Naive thymus-derived CD8-positive, alpha-beta T cell (primary cell): ENCODE data around the gene CALCR. TPM values are rescaled to one million over a fixed set of nuclear protein-coding genes. Genes with fewer than 3 reads are reported as not detected.
"Not testable (repeated sequence)": the region's sequence is repeated elsewhere in the genome, so short reads cannot be mapped to it uniquely, and the experiment has no call there.

ENCODE experiments used
- ATAC-seq, 2 donors: fragments of 150-1000 bp; cut with Tn5 transposase in 1 of 2; sonication (Bioruptor Pico), chemical (Tn5 transposase) in 1 of 2; 1 replicate in 1 of 2; 2 replicates in 1 of 2; pipeline ENCODE4 v1.10.0; 2021; ENCODE audit warnings: mild to moderate bottlenecking in 2 of 2, moderate library complexity in 2 of 2
- POLR2A ChIA-PET: fragments of 350-600 bp; sonication (Branson Sonifier 250); formaldehyde crosslinking; loops from one replicate; lab custom pipeline; 2021; ENCODE audit warnings: antibody characterized with exemption; lab: Charles Lee
- DNase-seq, 10 donors: peaks; one replicate each; pipeline versions ENCODE4 v3.0.0 to v3.0.0-alpha.2; 2020 to 2022
- H3K27ac Mint-ChIP-seq, 10 donors: one replicate each; pipeline ENCODE4 v1.8.0; 2020 to 2022; ENCODE audit warnings: mild to moderate bottlenecking in 10 of 10, mixed read lengths in 10 of 10, moderate library complexity in 4 of 10, inconsistent platforms in 1 of 10
- H3K27me3 Mint-ChIP-seq, 5 donors: one replicate each; pipeline ENCODE4 v1.8.0; 2021 to 2022; ENCODE audit warnings: mixed read lengths in 5 of 5
- H3K36me3 Mint-ChIP-seq, 3 donors: one replicate each; pipeline ENCODE4 v1.8.0; 2020 to 2022; ENCODE audit warnings: mixed read lengths in 3 of 3, mild to moderate bottlenecking in 2 of 3, inconsistent platforms in 1 of 3
- H3K4me1 Mint-ChIP-seq, 4 donors: one replicate each; pipeline ENCODE4 v1.8.0; 2021 to 2022; ENCODE audit warnings: mixed read lengths in 4 of 4
- H3K4me3 Mint-ChIP-seq, 10 donors: one replicate each; pipeline ENCODE4 v1.8.0; 2020 to 2022; ENCODE audit warnings: mild to moderate bottlenecking in 10 of 10, mixed read lengths in 10 of 10, moderate library complexity in 6 of 10, inconsistent platforms in 1 of 10
- H3K9me3 Mint-ChIP-seq, 9 donors: one replicate each; pipeline ENCODE4 v1.8.0; 2020 to 2022; ENCODE audit warnings: mixed read lengths in 9 of 9, mild to moderate bottlenecking in 3 of 9, inconsistent platforms in 1 of 9, moderate library complexity in 1 of 9
- polyA plus RNA-seq, 3 donors: library from polyadenylated mRNA; unstranded; fragments of 300-500 nt; fragmentation: Illumina TruSeq; gene quantifications; one replicate each; pipeline ENCODE4 v1.2.3, GENCODE V29; 2021
- total RNA-seq, 8 experiments: library from RNA in 2 of 8; stranded (reverse) in 2 of 8; gene quantifications; one replicate each; pipeline ENCODE4 v1.2.3 and lab custom pipeline; 2021 to 2026

CALCR gene
- total and polyA plus RNA-seq, 5 experiments from 2014 or later, result not detected

DNA sequence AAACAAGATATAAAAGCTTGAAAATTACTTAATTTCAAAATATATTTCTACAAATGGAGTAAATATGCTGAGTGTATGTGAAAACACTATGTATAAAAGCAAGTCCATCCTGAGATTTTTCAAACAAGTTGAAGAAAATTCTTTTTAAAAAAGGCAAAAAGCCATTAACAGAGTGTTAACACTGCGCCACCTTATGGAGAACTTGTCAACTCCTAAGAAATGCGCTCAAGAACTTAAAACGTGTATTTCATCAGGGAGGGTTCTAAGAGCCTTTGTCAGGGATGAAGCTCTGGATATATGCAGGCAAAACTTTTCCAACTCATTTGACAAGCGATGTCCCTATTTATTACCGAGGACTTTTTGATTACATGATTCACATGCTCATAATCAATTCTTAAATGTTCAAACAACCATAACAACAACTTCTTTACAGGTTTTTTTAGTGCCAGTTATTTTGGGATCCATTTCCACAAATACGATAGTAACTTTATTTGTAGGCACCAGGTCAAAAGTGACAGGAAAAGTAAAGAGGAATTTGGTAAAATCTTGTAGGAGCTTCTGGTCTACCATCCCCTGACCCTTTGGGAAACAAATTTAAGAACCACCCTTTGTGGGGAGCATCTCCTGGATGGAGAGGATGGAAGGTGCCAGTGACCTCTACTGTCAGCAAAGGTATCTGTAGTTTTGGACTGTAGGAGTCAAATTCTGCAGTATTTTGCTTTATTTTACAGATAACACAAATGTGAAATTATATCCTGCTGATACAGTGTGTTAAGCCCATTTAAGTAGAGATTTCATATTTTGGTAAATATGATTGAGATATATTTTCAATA is 23.2 kb downstream of the CALCR start:
- Mint-ChIP-seq H3K9me3 (peaks cover 0 to 2% (median 0%) of the 10 kb centered on the region in 9 donors), H3K4me1 (no peaks in the 10 kb centered on the region), H3K4me3 (no peak overlapping the region), H3K36me3 (no peaks in the 10 kb centered on the region), H3K27me3 (peaks cover 0 to 3% (median 0%) of the 10 kb centered on the region in 5 donors), H3K27ac (no peak overlapping the region)
- ATAC-seq, result no peak
- peak in 3 of 10 donors; percentile 11 to 19 (median 18) for DNase-seq
- POLR2A ChIA-PET, result no interaction called here

DNA sequence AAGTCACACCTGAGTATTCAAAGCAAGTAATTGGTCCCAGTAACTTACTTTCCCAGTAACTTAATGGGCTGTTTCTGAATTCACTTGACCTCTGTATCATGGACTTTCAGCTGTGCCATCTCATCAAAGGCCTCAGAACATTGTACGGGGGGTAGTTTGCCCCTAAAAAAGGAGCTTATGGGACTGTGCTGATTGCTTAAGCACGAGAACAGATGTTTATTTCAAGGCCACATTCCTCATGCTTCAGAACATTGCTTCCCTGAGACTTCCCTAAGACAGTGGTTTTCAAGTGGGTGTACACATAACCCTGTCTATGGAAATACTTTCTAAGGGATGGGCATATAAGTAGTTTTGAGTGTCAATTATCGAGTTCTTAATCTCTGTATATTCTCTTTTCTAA is 26.8 kb downstream of the CALCR start:
- Mint-ChIP-seq H3K36me3 (no peaks in the 10 kb centered on the region), H3K4me3 (no peak overlapping the region), H3K9me3 (peaks cover 0 to 2% (median 0%) of the 10 kb centered on the region in 9 donors), H3K4me1 (no peaks in the 10 kb centered on the region), H3K27me3 (no peaks in the 10 kb centered on the region), H3K27ac (no peak overlapping the region)
- ATAC-seq (no peak), DNase-seq (no peak)
- POLR2A ChIA-PET, result no interaction called here

DNA sequence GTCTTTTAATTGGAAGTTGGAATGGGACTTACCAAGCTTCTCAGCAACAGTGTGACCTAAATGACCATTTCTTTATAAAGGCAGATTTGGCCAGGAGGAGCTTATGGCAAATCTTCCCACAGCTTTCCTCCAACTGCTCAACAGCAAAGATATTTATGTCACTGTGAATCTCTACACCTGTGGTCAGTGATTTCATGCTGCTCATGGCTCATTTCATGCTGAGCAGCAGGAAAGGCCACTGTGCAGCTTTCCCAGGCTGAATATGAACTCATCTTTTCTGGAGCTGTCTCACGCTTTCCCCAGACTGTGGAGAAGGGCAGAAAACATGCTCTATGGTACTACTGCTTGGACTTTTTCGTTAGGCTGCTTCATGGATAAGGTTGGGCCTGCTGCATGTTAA is 29.8 kb downstream of the CALCR start:
- no peak overlapping the region for H3K4me3 Mint-ChIP-seq
- ATAC-seq (no peak), DNase-seq (no peak)
- no peaks in the 10 kb centered on the region for H3K36me3 Mint-ChIP-seq
- POLR2A ChIA-PET, result no interaction called here
- no peaks in the 10 kb centered on the region for H3K4me1 Mint-ChIP-seq
- H3K27me3 Mint-ChIP-seq, result no peaks in the 10 kb centered on the region
- H3K27ac Mint-ChIP-seq, result no peak overlapping the region
- no peaks in the 10 kb centered on the region for H3K9me3 Mint-ChIP-seq

DNA sequence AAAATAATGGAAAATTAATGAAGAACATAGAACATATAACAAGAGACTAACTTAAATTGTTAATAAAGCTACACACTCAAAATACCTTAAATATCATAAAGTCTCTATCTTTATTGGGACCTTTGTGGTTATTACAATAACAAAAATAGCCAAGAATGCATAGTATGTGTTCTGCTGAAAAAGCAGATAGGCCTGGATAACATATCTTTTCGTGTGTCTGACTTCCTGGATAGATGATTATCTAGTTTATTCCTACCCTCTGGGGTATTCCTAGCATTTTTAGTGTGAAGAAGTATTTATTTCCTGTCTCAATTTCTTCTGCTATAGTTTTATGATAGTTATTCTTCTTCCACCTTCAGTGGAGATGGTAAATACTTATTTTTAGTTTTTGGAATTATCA is 36.5 kb downstream of the CALCR start:
- DNase-seq (no peak), ATAC-seq (no peak)
- Mint-ChIP-seq H3K27me3 (no peaks in the 10 kb centered on the region), H3K4me3 (no peak overlapping the region), H3K27ac (no peak overlapping the region), H3K4me1 (no peaks in the 10 kb centered on the region), H3K9me3 (no peaks in the 10 kb centered on the region), H3K36me3 (no peaks in the 10 kb centered on the region)
- POLR2A ChIA-PET, result no interaction called here

DNA sequence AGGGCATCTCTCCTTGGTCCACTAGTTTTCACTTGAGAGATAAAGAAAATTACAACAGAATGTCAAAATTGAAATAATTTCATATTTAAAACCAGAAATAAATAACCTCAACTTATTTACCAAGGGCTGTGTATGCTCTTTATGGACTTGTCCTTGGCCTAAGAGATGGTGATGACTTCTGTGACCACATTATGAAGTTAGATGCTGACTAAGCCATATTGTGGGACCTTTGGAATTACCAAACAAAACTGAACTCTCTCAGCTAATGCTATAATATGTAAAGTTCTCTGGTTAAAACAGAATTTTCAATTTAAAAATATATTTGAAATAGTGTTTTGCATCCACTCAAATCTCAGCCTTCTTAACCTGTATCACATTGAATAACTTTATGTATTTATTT is 38.9 kb downstream of the CALCR start:
- POLR2A ChIA-PET, result no interaction called here
- Mint-ChIP-seq H3K9me3 (no peaks in the 10 kb centered on the region), H3K27me3 (no peaks in the 10 kb centered on the region), H3K36me3 (no peaks in the 10 kb centered on the region), H3K4me3 (no peak overlapping the region), H3K27ac (no peak overlapping the region), H3K4me1 (no peaks in the 10 kb centered on the region)
- DNase-seq, result no peak
- no peak for ATAC-seq

DNA sequence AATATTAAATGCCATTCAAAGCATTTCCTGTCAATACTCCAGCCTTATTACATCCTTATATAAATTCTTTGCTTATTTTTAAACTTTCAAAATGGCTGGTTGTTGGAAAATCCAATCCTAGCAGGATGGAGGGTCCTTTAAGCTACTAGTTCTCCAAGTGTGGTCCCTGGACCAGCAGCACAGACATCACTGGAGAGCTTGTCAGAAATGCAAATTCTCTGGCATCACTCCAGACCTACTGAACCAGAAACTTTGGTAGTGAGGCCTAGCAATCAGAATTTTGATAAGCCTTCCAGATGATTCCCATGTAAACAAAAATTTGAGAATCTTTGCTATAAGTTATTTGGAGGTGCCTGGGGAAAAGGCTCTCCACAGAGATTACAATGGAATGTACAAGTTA is 43.8 kb downstream of the CALCR start:
- H3K27me3 Mint-ChIP-seq, result no peaks in the 10 kb centered on the region

DNA sequence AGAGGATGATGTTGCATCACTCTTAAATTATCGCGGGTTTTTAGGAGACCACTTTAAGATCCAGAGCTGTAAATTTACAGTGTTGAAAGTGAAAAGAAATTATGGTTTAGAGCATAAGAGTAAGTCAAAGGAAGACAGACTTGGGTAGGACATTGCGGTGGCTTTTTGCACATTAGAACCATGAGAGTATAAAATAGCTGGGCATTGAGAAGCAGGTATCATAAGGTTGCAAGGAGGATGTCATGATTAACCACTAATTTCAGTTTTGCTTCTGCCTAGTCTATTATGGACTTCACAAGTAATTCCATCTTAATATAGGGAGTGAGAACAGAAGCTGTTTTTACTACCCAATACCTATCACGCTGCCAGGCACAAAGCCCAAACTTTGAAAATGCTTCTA is 57.7 kb downstream of the CALCR start:
- no peak for ATAC-seq
- Mint-ChIP-seq H3K36me3 (no peaks in the 10 kb centered on the region), H3K4me1 (no peaks in the 10 kb centered on the region), H3K4me3 (no peak overlapping the region), H3K27ac (no peak overlapping the region), H3K27me3 (no peaks in the 10 kb centered on the region), H3K9me3 (no peaks in the 10 kb centered on the region)
- no peak for DNase-seq
- POLR2A ChIA-PET, result no interaction called here

More for the DNA sequence above, 43.8 kb downstream of the CALCR start:
- no peak for ATAC-seq
- H3K9me3 Mint-ChIP-seq, result no peaks in the 10 kb centered on the region
- no peak overlapping the region for H3K4me3 Mint-ChIP-seq
- no peaks in the 10 kb centered on the region for H3K36me3 Mint-ChIP-seq
- no peaks in the 10 kb centered on the region for H3K4me1 Mint-ChIP-seq
- no peak for DNase-seq
- POLR2A ChIA-PET, result no interaction called here
- no peak overlapping the region for H3K27ac Mint-ChIP-seq

DNA sequence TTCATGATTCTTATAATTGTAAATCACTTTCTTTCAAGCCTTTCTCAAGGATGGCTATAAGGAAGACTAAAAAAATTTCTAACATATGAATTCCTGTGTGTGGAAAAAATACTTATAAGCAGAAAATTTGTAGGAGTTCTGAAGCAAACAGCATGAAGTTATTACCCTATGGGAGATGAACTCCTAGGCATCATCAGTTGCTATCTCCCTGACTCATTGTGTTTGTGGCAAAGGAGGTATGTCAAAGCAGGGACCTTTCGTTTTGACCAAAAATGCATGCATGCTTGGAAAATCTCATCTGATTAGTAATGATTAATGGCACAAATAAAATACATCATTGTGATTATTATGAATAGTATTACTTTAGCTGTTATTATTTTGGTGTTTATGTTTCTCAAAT is 59.4 kb downstream of the CALCR start:
- Mint-ChIP-seq H3K27ac (no peak overlapping the region), H3K27me3 (peaks cover 0 to 4% (median 0%) of the 10 kb centered on the region in 5 donors), H3K9me3 (no peaks in the 10 kb centered on the region), H3K36me3 (no peaks in the 10 kb centered on the region), H3K4me1 (no peaks in the 10 kb centered on the region), H3K4me3 (no peak overlapping the region)
- ATAC-seq, result no peak
- POLR2A ChIA-PET, result no interaction called here
- no peak for DNase-seq

DNA sequence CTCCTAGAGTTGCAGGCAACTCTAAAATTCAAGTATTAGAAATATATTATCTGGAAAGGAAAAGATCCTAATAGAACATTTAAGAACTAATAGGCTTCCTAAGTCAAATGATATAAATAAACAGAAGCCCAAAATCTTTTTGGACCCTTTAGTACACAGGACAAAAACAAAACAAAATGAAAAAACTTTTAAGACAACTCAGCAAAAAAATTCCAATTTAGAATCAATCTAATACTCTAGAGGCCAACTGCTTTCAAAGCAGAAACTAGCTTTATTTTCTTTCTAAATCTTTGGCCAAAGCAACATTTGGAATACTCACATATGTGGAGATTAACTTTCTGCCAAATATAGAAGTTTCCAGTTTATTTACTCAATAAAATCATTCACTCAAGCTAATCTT is 65.2 kb downstream of the CALCR start:
- ATAC-seq (no peak), DNase-seq (no peak)
- H3K27me3 Mint-ChIP-seq, result peaks cover 0 to 14% (median 0%) of the 10 kb centered on the region in 5 donors
- POLR2A ChIA-PET, result no interaction called here
- no peak overlapping the region for H3K27ac Mint-ChIP-seq
- H3K4me3 Mint-ChIP-seq, result no peak overlapping the region
- H3K9me3 Mint-ChIP-seq, result no peaks in the 10 kb centered on the region
- no peaks in the 10 kb centered on the region for H3K36me3 Mint-ChIP-seq
- H3K4me1 Mint-ChIP-seq, result no peaks in the 10 kb centered on the region

DNA sequence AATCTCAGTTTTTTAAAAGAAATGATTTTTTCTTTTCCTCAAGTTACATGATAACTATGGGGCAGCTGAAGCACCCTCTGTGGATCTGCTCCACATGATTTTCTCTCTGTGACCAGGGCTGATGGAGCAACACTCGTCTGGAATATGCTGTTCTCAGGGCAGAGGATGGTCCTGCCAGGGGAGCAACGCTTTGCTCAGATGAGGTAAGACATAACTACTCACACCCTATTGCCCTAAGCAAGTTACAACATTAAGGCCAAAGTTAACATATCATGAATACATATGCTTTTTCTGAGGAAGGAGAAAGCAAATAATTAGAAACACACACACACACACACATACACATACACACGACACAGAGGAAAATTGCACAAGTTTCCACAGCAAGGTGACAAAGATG is 71.4 kb downstream of the CALCR start:
- Mint-ChIP-seq H3K36me3 (no peaks in the 10 kb centered on the region), H3K9me3 (no peaks in the 10 kb centered on the region), H3K4me3 (no peak overlapping the region), H3K27me3 (peaks cover 0 to 10% (median 1%) of the 10 kb centered on the region in 5 donors), H3K27ac (no peak overlapping the region), H3K4me1 (no peaks in the 10 kb centered on the region)
- ATAC-seq (no peak), DNase-seq (no peak)
- POLR2A ChIA-PET, result no interaction called here

DNA sequence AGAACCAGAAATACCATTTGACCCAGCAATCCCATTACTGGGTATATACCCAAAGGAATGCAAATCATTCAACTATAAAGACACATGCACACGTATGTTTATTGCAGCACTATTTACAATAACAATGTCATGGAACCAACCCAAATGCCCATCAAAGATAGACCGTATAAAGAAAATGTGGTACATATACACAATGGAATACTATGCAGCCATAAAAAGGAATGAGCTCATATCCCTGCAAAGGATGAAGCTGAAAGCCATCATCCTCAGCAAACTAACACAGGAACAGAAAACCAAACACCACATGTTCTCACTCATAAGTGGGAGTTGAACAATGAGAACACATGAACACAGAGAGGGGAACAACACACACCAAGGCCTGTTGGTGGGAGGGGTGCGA is 82.7 kb downstream of the CALCR start:
- H3K4me3 Mint-ChIP-seq, DNase-seq, H3K4me1 Mint-ChIP-seq, H3K27ac Mint-ChIP-seq, H3K36me3 Mint-ChIP-seq, ATAC-seq, H3K27me3 Mint-ChIP-seq, POLR2A ChIA-PET: not testable (repeated sequence)
- H3K9me3 Mint-ChIP-seq, result peaks cover 0 to 30% (median 6%) of the 10 kb centered on the region in 9 donors

DNA sequence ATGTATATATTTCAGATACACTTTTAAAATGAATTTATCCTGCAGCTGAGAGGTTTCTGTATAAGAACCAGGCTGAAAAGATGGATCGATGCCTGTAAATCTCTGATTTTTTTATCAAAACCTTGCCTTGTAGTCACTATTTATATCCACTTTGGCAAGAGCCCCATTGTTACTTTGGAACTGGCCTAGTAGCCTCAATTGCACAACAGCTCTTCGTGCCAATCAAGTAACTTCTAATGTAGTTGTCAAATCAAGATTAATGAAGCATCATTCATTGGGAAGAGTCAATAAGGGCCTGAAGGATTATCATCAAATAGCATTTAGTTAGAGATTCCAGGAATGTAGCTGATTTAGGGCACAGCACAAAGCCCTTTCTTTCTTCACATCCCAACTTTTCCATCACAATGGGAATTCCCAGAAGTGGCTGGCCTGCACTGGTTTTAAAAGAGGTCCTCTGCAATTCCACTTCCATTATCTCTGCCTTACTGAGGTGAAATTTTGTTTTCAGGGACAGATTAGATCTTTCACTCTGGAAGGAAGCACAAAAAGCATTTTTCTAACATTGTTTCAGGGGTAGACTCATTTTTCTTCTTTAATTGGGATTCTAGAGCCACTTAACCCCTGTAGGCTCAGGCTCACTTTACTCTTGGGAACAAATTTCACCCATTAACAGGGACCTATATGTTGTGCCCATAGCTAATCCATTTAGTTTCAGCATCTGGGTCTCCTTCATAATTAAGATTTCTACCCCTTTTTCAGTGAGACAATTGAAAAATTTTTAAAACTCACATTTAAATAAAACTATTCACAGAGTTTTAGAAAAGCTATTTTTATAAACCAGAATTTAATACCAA is 97.8 kb downstream of the CALCR start:
- Mint-ChIP-seq H3K4me1 (no peaks in the 10 kb centered on the region), H3K4me3 (no peak overlapping the region), H3K27ac (no peak overlapping the region), H3K27me3 (peaks cover 0 to 12% (median 4%) of the 10 kb centered on the region in 5 donors), H3K9me3 (no peaks in the 10 kb centered on the region), H3K36me3 (no peaks in the 10 kb centered on the region)
- DNase-seq (no peak), ATAC-seq (no peak)
- POLR2A ChIA-PET, result no interaction called here

DNA sequence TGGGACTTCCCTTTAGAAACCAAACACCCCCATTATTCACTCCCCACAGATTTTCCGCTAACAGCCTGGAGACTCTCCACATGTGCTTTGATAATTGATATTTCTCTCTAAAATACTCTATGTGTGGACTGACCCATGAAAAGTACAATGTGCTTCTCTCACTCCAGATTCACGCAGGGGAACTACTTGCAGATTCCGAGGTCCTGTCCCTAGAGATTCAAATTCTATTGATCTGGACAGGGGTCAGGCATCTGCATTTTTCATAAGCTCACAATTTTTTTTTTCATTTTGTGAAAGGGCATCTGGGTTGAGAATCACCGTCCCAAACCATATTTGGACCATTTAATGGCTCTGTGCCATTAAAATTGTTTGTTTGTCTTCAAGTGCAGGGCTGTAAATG is 98.7 kb downstream of the CALCR start:
- POLR2A ChIA-PET, result no interaction called here
- no peak overlapping the region for H3K27ac Mint-ChIP-seq
- H3K27me3 Mint-ChIP-seq, result peaks cover 0 to 7% (median 4%) of the 10 kb centered on the region in 5 donors
- no peaks in the 10 kb centered on the region for H3K4me1 Mint-ChIP-seq
- DNase-seq (no peak), ATAC-seq (no peak)
- H3K36me3 Mint-ChIP-seq, result no peaks in the 10 kb centered on the region
- no peaks in the 10 kb centered on the region for H3K9me3 Mint-ChIP-seq
- no peak overlapping the region for H3K4me3 Mint-ChIP-seq
